HG02840 (cell line): ENCODE results near the gene AHI1.

Source experiments
- ATAC-seq: cut with Tn5 transposase; IDR thresholded peaks from one replicate; pipeline ENCODE4 v1.9.1; 2021; ENCODE audit warnings: mild to moderate bottlenecking, moderate library complexity, moderate number of reproducible peaks; ENCODE audit not compliant: unreplicated experiment, low FRiP score

AHI1 gene

DNA sequence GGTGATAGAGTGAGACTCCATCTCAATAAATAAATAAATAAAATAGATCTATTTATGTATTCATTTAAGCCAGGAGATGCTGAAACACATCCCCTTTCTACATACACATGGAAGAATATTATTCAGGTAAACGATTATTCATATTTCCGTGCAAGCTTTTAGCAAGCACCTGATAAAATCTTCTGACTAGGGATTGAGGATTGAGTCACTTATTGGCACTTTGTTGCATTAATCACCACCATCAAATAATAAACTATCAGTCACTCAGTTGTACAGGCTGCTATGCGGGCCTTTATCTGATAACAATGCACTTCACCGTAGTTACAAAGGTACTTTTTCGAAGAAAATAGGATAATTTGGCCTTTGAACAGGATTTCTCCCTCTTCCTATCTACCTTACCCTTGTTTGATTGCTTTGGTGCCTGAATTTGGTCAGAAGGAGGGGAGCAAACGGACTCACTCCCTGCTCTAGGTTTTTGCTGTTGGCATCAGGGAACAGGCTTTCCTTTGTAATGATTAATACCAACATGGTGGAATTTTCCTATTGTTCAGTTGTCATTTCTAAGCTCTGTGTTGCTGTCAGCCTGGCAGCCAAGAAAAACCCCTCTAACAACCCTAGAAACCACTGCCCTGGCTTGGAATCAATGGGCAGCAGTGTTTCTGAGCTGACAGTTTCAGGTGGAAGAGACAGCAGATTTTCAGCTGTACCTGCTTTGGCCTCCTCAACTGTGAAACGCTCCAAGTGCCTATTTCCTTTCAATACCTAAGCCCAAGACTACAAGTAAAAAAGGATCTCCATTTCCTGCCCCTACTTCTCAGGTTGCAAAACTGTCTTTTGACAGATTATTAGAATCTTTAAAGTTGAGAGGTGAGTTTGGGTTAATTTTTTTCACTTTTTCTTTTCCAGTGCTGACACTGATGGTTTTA is 253.4 kb downstream of the AHI1 start:
- ATAC-seq, result no peak

DNA sequence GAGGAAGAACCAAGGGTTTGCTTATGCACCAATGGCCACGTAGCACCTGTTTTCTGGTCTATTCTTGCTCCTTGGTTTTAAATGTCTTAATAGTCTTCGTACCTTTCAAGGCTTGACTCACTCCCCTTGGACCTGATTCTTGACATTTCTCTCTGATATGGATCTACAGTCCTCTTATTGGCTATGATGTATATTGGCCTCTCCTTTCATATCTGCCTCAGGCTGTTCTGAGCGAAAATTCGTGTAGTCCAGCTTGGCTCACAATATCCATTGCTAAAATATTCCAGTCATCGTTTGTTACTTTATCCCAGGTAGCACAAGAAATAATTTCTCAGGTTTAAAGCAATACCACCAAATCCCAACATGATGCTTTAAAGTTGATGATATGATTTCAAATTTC is 256.8 kb downstream of the AHI1 start:
- no peak for ATAC-seq

DNA sequence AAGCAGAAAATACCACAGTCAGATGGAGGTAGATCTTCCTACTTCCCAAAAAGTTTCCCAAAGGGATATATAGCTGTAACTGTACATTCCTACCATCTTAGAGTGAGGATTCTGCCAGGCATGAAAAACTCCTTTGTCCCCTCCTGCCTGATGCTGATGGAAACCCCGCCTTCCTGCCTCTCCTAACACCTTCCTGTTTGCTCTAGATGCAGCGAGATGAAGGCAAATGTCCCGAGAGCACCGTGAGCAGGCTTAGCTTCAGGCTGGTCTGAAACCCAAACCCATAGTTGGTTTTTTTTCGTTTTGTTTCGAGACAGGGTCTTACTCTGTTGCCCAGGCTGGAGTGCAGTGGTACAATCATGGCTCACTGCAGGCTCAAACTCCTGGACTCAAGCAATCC is 260.8 kb downstream of the AHI1 start:
- no peak for ATAC-seq

DNA sequence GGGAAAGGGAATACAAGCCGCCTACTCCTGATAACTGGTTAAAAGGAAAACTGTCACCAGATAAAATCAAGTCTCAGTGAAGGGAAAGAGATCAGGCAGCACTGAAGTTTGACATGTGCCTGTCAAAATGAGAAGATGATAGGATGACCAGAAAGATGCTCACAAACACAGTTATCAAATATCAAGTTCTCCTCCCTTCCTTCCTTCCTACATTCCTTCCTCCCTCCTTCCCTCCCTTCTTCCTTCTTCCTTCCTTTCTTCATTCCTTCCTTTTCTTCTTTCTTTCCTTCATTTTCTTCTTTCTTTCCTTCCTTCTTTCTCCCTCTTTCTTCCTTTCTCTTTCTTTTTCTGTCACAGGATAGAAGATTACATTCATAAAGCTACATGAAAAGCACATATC is 261.2 kb downstream of the AHI1 start:
- no peak for ATAC-seq

DNA sequence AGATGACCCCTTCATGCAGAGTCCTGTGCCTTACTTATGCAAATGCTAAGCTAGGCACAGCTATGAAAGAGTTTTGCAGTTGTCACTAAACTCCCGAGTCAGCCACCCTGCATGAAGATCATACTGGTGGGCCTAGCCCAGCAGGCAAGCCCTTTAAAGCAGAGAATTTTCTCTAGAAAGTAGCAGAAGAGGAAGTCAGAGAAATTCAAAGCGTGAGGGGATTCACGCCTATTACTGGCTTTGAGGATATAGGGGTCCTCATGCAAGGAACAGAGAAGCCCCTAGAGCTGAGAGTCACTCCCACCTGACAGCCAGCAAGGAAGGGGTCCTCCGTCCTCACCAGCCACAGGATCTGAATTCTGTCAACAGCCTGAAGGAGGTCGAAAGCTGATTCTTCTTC is 261.8 kb downstream of the AHI1 start:
- ATAC-seq, result no peak

DNA sequence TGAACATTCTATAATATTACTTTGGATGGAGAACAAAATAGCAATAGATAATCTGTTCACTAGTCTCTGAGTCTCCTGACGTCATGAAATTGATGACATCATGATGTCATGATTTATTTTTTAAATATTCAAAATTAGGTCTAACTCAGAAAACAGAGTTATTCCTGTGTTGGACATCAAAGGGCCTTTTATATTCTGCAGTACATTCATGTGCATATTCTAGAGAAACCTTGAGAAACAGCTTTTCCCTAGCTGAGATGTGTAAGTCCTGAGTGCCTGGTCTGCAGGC is 263.1 kb downstream of the AHI1 start:
- no peak for ATAC-seq

DNA sequence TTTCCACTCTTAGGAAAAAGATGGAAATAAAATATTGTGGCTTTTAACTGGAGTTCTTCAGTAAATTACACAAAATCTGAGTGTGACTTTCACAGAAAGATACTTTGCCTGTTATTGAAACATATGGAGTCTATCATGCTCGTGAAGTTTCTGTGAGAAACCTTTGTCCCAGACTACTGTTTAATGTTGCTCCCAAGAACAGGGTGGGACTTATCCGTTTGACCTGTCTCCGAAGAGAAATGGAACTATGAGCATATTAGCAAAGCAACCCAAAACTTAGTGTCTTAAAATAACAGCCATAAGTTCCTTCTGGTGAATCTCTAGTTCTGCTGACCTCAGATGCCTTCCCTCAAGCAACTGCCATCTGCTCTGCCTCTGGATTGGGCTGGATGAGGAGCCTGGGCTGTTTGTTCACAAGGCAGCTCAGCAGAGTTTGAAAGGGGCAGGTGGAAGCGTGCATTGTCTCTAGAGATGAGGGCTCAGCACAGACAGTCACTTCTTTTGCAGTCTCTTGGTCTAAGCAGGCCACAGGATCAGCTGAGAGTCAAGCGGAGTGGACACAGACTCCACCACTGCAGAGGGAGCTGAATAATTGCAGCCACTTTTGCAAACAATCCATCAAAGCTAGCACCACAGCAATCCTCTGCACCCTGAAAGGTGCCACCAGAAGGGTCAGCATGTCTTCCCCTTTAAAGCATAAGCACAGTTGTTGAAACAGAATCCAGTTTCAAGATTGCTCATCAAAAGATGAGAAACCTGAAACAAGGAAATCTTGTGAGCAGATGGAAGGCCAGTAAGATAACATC is 263.7 kb downstream of the AHI1 start:
- ATAC-seq, result no peak
